C4-2B (cell line): Measurements from ENCODE around the gene ARHGAP4.

Source experiments
- H3K27ac ChIP-seq: fragments of 450-650 bp; 2 replicates; pipeline ENCODE4 v1.5.1; 2017
- ZFX ChIP-seq: fragments of 450-650 bp; IDR thresholded peaks from 2 replicates; pipeline ENCODE4 v1.6.1; 2017
- TF ChIP-seq, protein P1 (sequence below): fragments of 450-650 bp; conservative IDR thresholded peaks from 2 replicates; pipeline ENCODE4 v1.5.1; 2017; ENCODE audit warnings: mild to moderate bottlenecking

ARHGAP4 gene

DNA sequence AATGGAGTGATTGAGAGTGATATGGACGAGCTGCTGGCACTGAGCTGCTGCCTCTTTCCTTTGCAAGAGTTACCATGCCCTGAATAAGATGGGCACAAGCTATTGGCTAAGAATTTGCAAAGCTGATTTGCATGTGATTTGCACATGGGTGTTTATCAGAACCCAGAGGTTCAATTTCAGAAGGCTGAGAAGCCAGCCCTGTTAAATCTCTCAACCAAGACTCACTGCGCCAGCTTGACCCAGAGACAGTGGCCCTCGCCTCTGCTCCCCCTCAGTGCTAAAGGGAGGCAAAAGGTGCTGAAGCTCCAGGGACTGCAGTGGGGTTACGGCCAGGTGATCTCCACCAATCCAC, 701 bp downstream of the ARHGAP4 start:
- TF ChIP-seq ZFX, result no peak
- TF ChIP-seq, protein P1, sequence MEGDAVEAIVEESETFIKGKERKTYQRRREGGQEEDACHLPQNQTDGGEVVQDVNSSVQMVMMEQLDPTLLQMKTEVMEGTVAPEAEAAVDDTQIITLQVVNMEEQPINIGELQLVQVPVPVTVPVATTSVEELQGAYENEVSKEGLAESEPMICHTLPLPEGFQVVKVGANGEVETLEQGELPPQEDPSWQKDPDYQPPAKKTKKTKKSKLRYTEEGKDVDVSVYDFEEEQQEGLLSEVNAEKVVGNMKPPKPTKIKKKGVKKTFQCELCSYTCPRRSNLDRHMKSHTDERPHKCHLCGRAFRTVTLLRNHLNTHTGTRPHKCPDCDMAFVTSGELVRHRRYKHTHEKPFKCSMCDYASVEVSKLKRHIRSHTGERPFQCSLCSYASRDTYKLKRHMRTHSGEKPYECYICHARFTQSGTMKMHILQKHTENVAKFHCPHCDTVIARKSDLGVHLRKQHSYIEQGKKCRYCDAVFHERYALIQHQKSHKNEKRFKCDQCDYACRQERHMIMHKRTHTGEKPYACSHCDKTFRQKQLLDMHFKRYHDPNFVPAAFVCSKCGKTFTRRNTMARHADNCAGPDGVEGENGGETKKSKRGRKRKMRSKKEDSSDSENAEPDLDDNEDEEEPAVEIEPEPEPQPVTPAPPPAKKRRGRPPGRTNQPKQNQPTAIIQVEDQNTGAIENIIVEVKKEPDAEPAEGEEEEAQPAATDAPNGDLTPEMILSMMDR, result no peak
- no peak overlapping the region for H3K27ac ChIP-seq

DNA sequence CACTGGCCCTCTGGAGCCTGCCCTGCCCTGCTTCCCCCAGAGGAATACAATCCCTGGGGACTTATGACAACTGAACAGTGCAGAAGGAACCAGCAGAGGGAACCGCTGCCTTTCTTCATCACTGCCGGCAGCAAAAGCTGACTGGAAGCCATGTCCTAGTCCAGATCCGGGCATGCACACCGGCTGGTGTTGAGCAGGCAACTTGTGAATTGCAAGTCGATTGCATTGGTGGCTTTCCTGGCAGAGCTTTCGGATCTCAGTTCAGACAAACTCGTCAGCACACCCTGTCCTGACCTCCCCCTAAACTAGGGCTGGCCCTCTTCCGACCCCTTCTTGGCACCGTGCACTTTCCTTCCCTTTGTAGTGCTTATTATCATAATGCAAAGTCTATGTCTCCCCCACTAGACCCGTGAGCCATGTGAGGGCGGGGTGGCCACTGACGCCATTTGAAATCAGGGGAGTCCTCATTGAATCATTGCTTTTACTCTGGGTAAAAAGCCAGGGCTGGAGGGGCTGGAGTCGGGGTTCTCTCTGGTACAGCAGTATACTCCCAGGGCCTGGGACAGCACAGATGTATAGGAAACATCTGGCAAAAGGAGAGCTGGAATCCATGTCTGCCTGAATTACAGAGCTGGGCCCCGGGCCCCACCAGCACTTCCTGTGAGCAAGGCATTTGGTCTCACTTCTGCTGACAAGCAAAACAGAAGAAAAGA, 1.8 kb downstream of the ARHGAP4 start:
- no peak overlapping the region for H3K27ac ChIP-seq
- no peak for TF ChIP-seq ZFX
- TF ChIP-seq, protein P1, result peak; percentile 5

DNA sequence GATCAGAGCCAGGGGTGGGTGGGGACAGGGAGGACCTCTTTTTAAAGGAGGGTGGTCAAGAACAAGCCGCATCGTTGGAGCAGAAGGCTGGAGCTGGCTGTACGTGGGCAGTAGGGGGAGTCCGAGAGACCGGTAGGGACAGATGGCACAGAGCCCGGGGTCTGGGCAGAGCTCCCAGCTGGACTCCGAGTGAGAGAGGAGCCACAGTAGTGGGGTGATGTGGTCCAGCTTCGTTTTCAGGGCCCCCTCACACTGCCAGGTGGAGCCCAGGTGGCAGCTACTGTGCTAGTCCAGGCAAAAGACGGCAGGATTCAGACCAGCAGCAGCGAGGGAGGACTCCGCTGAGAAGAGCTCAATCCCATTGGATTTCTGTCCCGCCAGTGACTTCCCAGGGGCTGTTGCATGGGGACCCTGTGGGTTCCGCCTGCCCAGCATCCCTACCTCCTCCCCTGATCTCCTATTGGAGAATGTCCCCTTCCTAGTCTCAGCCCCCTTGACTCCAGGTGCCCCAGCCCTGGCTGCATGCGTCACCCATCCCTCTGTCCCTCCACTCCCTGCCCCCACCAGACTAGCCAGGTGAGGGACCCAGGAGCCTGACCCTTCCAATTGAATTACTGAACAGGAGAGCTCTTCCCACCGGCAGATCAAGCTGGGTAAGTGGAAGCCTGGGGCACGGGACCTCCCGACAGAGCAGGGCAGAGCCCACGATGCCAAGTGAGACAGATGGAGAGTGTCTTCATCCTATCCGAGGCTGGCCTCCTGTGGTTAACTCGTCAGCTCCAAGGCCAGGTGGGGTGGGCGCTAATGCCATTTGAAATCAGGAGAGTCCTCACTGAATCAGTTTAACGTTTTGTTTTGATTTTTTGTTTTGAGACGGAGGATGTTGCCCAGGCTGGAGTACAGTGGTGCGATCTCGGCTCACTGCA, 2.9 kb downstream of the ARHGAP4 start:
- no peak for TF ChIP-seq ZFX
- TF ChIP-seq, protein P1, result peak; percentile 71
- H3K27ac ChIP-seq, result no peak overlapping the region

DNA sequence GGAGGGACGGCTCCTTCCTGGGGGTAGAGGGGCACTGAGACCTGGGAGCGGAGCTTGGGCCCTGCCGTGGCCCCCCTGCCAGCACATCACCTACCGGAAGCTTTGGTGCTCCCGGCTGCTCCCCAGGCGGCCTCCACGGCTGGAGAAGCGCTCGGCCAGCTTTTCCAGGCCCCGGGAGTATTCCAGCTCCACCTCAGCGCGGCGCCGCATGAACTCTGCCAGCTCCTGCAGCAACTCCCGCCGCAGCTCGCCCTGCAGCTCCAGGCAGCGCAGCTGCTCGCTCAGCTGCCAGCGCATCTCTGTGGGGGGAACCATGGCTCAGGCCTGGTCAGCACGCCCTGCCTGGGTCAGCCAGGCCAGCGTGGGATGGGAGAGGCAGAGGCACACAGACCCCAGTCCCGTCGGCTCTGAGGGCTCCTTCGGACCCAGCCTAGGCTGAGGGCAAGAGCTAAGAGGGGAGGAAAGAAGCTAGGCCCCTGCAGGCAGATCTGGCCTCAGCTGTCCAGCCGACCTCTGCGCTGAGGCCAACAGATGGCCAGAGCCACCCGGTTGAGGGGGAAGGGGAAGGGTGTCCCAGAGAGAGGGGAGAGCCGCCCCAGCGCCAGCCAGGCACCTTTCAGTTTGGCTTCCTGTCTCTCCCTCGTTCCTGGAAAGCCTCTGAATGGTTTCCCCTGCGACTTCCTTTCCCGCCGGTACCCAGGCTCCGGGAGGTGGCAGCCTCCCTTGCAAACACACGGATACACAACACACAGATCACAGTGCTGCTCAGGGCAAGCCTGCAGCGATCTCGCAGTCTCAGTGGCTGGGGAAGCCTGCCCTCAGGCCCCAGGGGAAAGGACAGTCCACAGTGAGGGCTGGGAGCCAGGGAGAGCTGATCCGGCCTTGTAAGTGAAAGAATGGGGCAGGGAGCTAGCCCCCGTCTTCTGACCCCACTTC, 4.3 kb downstream of the ARHGAP4 start:
- no peak overlapping the region for H3K27ac ChIP-seq

DNA sequence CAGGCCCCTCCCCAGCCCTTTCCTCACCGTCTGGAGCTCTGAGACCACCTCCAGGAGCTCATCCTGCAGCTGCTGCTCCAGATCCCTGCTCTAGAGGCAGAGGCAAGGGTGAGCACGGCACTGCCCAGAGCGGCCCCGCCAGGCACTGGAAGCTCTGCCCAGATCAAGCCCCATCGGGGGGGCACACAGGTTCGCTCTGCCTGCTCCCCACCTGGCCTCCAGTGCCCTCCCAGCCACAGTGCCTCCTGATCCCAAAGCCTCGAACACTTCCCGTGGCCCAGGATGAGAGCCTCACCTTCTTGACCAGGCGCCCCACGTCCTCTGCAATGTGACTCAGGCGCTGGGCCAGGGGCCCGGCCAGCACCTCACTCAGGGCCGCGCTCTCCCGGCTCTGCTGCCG, 5.0 kb downstream of the ARHGAP4 start:
- H3K27ac ChIP-seq, result no peak overlapping the region
- TF ChIP-seq, protein P1, result no peak
- no peak for TF ChIP-seq ZFX

More for the DNA sequence above, 4.3 kb downstream of the ARHGAP4 start:
- TF ChIP-seq, protein P1, result no peak

DNA sequence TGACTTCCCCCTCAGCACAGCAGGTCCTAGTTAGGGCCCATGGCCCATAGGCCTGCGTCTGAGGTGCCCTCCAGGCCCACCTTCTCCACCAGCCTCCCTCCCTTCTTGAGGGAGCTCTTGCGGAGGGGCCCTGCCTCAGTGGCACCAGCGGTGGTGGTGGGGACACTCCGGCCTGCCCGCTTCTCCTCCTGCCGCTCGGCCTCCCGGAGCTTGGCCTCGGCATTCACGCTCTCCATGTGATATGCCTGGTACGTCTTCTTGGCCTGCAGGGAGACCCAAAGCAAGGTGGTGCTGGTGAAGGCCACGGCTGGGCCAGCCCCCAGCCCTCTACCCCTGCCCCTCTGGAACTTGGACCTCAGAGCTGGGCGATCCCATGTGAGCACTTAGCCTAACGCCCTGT, 5.5 kb downstream of the ARHGAP4 start:
- no peak for TF ChIP-seq ZFX
- TF ChIP-seq, protein P1, result no peak
- H3K27ac ChIP-seq, result no peak overlapping the region
